Right forelimb (tissue), 1 donor: ENCODE data around the gene PHLPP1.
A peak's percentile ranks its signal among the peaks of the same experiment; 100 is the strongest.

Experiments used
- DNase-seq: peaks from one replicate; pipeline ENCODE4 v3.0.0-alpha.2; 2018

The PHLPP1 gene

GRCh38 chr18:62952807-62953206, 237.5 kb downstream of the PHLPP1 start:
- DNase-seq = no peak

GRCh38 chr18:62953663-62954062, 238.3 kb downstream of the PHLPP1 start:
- DNase-seq = no peak

- DNase-seq = no peak
Observed at GRCh38 chr18:62954366-62954765, 239.0 kb downstream of the PHLPP1 start.

- DNase-seq = no peak
Observed at GRCh38 chr18:62957885-62958472, 242.6 kb downstream of the PHLPP1 start.

- DNase-seq = no peak
Observed at GRCh38 chr18:62959481-62959880, 244.1 kb downstream of the PHLPP1 start.

GRCh38 chr18:62963507-62963906, 248.2 kb downstream of the PHLPP1 start:
- no peak for DNase-seq

GRCh38 chr18:62964432-62964831, 249.1 kb downstream of the PHLPP1 start:
- DNase-seq = no peak

GRCh38 chr18:62967089-62967488, 251.7 kb downstream of the PHLPP1 start:
- no peak for DNase-seq

GRCh38 chr18:62973689-62974088, 258.3 kb downstream of the PHLPP1 start:
- no peak for DNase-seq

GRCh38 chr18:62974388-62974787, 259.0 kb downstream of the PHLPP1 start:
- no peak for DNase-seq

GRCh38 chr18:62974928-62975675, 259.8 kb downstream of the PHLPP1 start:
- no peak for DNase-seq

- DNase-seq = no peak
Observed at GRCh38 chr18:62975785-62976184, 260.4 kb downstream of the PHLPP1 start.

GRCh38 chr18:62976227-62976626, 260.9 kb downstream of the PHLPP1 start:
- DNase-seq = no peak

- no peak for DNase-seq
Observed at GRCh38 chr18:62977512-62977911, 262.2 kb downstream of the PHLPP1 start.

GRCh38 chr18:62978251-62979049, 263.1 kb downstream of the PHLPP1 start:
- DNase-seq = no peak

- DNase-seq = no peak
Observed at GRCh38 chr18:62979176-62979575, 263.8 kb downstream of the PHLPP1 start.

- DNase-seq = no peak
Observed at GRCh38 chr18:62979900-62980299, 264.6 kb downstream of the PHLPP1 start.

GRCh38 chr18:62981566-62981965, 266.2 kb downstream of the PHLPP1 start:
- no peak for DNase-seq

GRCh38 chr18:62982600-62983251, 267.4 kb downstream of the PHLPP1 start:
- peak; percentile 75 for DNase-seq

GRCh38 chr18:62984656-62985315, 269.4 kb downstream of the PHLPP1 start:
- DNase-seq = no peak

- DNase-seq = no peak
Observed at GRCh38 chr18:62986490-62986889, 271.1 kb downstream of the PHLPP1 start.

GRCh38 chr18:62987055-62987830, 271.9 kb downstream of the PHLPP1 start:
- DNase-seq = no peak
